Naive thymus-derived CD4-positive, alpha-beta T cell (primary cell): Measurements from ENCODE around the gene ZNF135. TPM values are rescaled to one million over a fixed set of nuclear protein-coding genes. Genes with fewer than 3 reads are reported as not detected.
A peak's percentile ranks its signal among the peaks of the same experiment; 100 is the strongest.

Experiments
- ATAC-seq: fragments of 150-1000 bp; cut with Tn5 transposase; 2 replicates; pipeline ENCODE4 v1.10.0; 2021; ENCODE audit warnings: mild to moderate bottlenecking, moderate library complexity
- CTCF ChIA-PET: fragments of 350-600 bp; sonication (Branson Sonifier 250); formaldehyde crosslinking; loops from one replicate; lab custom pipeline; 2021; ENCODE audit warnings: antibody characterized with exemption; lab: Charles Lee
- POLR2A ChIA-PET: fragments of 350-600 bp; sonication (Branson Sonifier 250); formaldehyde crosslinking; loops from one replicate; lab custom pipeline; 2021; ENCODE audit warnings: antibody characterized with exemption, inconsistent platforms; lab: Charles Lee
- DNase-seq, 9 donors: peaks; one replicate each; pipeline versions ENCODE4 v3.0.0 to v3.0.0-alpha.2; 2020 to 2022; ENCODE audit warnings: mixed read lengths in 1 of 9
- H3K27ac ChIP-seq: one replicate; pipeline ENCODE4 v1.7.0; 2013; ENCODE audit warnings: mild to moderate bottlenecking, low read depth, low read length, moderate library complexity
- H3K27me3 ChIP-seq, 2 donors: one replicate each; pipeline ENCODE4 v1.7.0; 2013; ENCODE audit warnings: low read length in 2 of 2, mild to moderate bottlenecking in 2 of 2, moderate library complexity in 2 of 2; ENCODE audit not compliant: control insufficient read depth in 2 of 2, insufficient read depth in 2 of 2
- H3K36me3 ChIP-seq, 3 experiments: 1 replicate in 2 of 3; 2 replicates in 1 of 3; pipeline ENCODE4 v1.7.0; 2013; ENCODE audit warnings: low read length in 3 of 3, mild to moderate bottlenecking in 3 of 3, moderate library complexity in 1 of 3; ENCODE audit not compliant: insufficient read depth in 3 of 3, control insufficient read depth in 2 of 3
- H3K4me1 ChIP-seq, 2 donors: one replicate each; pipeline ENCODE4 v1.7.0; 2013; ENCODE audit warnings: low read length in 2 of 2, mild to moderate bottlenecking in 2 of 2, moderate library complexity in 1 of 2; ENCODE audit not compliant: control insufficient read depth in 2 of 2, insufficient read depth in 2 of 2
- H3K4me3 ChIP-seq: 2 replicates; pipeline ENCODE4 v1.7.0; 2013; ENCODE audit warnings: mild to moderate bottlenecking, low read length
- H3K9me3 ChIP-seq, 3 experiments: 1 replicate in 2 of 3; 2 replicates in 1 of 3; pipeline ENCODE4 v1.7.0; 2013; ENCODE audit warnings: low read length in 3 of 3; ENCODE audit not compliant: control insufficient read depth in 2 of 3
- H3K27ac Mint-ChIP-seq, 9 donors: one replicate each; pipeline ENCODE4 v1.8.0; 2020 to 2022; ENCODE audit warnings: mixed read lengths in 9 of 9, mild to moderate bottlenecking in 8 of 9, moderate library complexity in 5 of 9, inconsistent platforms in 2 of 9
- H3K27me3 Mint-ChIP-seq, 5 donors: one replicate each; pipeline ENCODE4 v1.8.0; 2021 to 2022; ENCODE audit warnings: mixed read lengths in 5 of 5, mild to moderate bottlenecking in 1 of 5
- H3K36me3 Mint-ChIP-seq, 5 donors: one replicate each; pipeline ENCODE4 v1.8.0; 2020 to 2022; ENCODE audit warnings: mixed read lengths in 5 of 5, mild to moderate bottlenecking in 3 of 5, inconsistent platforms in 1 of 5
- H3K4me1 Mint-ChIP-seq, 7 donors: one replicate each; pipeline ENCODE4 v1.8.0; 2020 to 2022; ENCODE audit warnings: mixed read lengths in 7 of 7, mild to moderate bottlenecking in 3 of 7, inconsistent platforms in 1 of 7
- H3K4me3 Mint-ChIP-seq, 10 donors: one replicate each; pipeline ENCODE4 v1.8.0; 2020 to 2022; ENCODE audit warnings: mild to moderate bottlenecking in 10 of 10, mixed read lengths in 10 of 10, moderate library complexity in 6 of 10, inconsistent platforms in 2 of 10
- H3K9me3 Mint-ChIP-seq, 11 donors: one replicate each; pipeline ENCODE4 v1.8.0; 2020 to 2022; ENCODE audit warnings: mixed read lengths in 11 of 11, mild to moderate bottlenecking in 4 of 11, inconsistent platforms in 1 of 11, moderate library complexity in 1 of 11
- intact Hi-C, 2 donors: fragments of 100-400 bp; cut with micrococcal nuclease; formaldehyde crosslinking; loops; one replicate each; pipeline ENCODE4 v1.15.1; 2023
- polyA plus RNA-seq, 2 donors: library from polyadenylated mRNA; unstranded; fragments of 300-500 nt; fragmentation: Illumina TruSeq; gene quantifications; one replicate each; pipeline ENCODE4 v1.2.3, GENCODE V29; 2021
- total RNA-seq, 6 experiments: library from RNA in 5 of 6; stranded (reverse) in 5 of 6; gene quantifications; 1 replicate in 5 of 6; 2 replicates in 1 of 6; pipeline ENCODE4 v1.2.3 and lab custom pipeline; 2021 to 2026

ZNF135 gene
- total and polyA plus RNA-seq, 7 experiments from 2014 or later, result 0.07 to 3.3 (median 2.5) TPM

- Histone ChIP-seq H3K9me3 (peaks cover 0 to 22% (median 0%) of the 10 kb centered on the region in 3 experiments), H3K4me3 (no peak overlapping the region), H3K27me3 (no peaks in the 10 kb centered on the region), H3K4me1 (no peaks in the 10 kb centered on the region), H3K36me3 (no peaks in the 10 kb centered on the region), H3K27ac (no peak overlapping the region)
- H3K36me3 Mint-ChIP-seq, result peaks cover 0 to 19% (median 7%) of the 10 kb centered on the region in 5 donors
- peaks cover 0 to 4% (median 0%) of the 10 kb centered on the region in 5 donors for H3K27me3 Mint-ChIP-seq
- DNase-seq, result peak in 5 of 9 donors; percentile 21 to 58 (median 27)
- ChIA-PET CTCF (interaction anchor here (0.8 kb wide), 1 partner anchor 285 kb away, joined by 3 read pairs; no protein-coding TSS in a partner anchor), POLR2A (no interaction called here)
- peak; percentile 92 for ATAC-seq
- no peaks in the 10 kb centered on the region for H3K4me1 Mint-ChIP-seq
- no peak overlapping the region for H3K4me3 Mint-ChIP-seq
- H3K27ac Mint-ChIP-seq, result no peak overlapping the region
- H3K9me3 Mint-ChIP-seq, result peaks cover 5 to 82% (median 28%) of the 10 kb centered on the region in 11 donors
- intact Hi-C loops, result loop anchor here in 1 of 2 donors (1.0 kb wide), 1 partner anchor 134 kb away; no protein-coding TSS in a partner anchor
Observed at GRCh38 chr19:58021541-58022282, 37.4 kb upstream of the ZNF135 start.

GRCh38 chr19:58022283-58022660 lies 36.8 kb upstream of the ZNF135 start:
- H3K27me3 Mint-ChIP-seq, result peaks cover 0 to under 1% (median 0%) of the 10 kb centered on the region in 5 donors
- no peak for ATAC-seq
- H3K27ac Mint-ChIP-seq, result no peak overlapping the region
- no peak overlapping the region for H3K4me3 ChIP-seq
- intact Hi-C loops, result loop anchor here in 1 of 2 donors (1.0 kb wide), 1 partner anchor 133 kb away; no protein-coding TSS in a partner anchor
- CTCF ChIA-PET, result interaction anchor here (0.8 kb wide), 1 partner anchor 284 kb away, joined by 3 read pairs; no protein-coding TSS in a partner anchor
- no peaks in the 10 kb centered on the region for H3K4me1 ChIP-seq
- peaks cover 0 to 16% (median 0%) of the 10 kb centered on the region in 3 experiments for H3K9me3 ChIP-seq
- H3K36me3 Mint-ChIP-seq, result peaks cover 0 to 19% (median 7%) of the 10 kb centered on the region in 5 donors
- DNase-seq, result no peak
- no peaks in the 10 kb centered on the region for H3K4me1 Mint-ChIP-seq
- peaks cover 5 to 82% (median 31%) of the 10 kb centered on the region in 11 donors for H3K9me3 Mint-ChIP-seq
- no peaks in the 10 kb centered on the region for H3K27me3 ChIP-seq
- no peaks in the 10 kb centered on the region for H3K36me3 ChIP-seq
- no peak overlapping the region for H3K27ac ChIP-seq
- no peak overlapping the region for H3K4me3 Mint-ChIP-seq
- POLR2A ChIA-PET, result no interaction called here

GRCh38 chr19:58024661-58025060 lies 34.4 kb upstream of the ZNF135 start:
- Mint-ChIP-seq H3K4me3 (no peak overlapping the region), H3K27ac (no peak overlapping the region), H3K27me3 (peaks cover 0 to 7% (median 5%) of the 10 kb centered on the region in 5 donors), H3K4me1 (no peaks in the 10 kb centered on the region), H3K36me3 (peaks cover 0 to 27% (median 7%) of the 10 kb centered on the region in 5 donors), H3K9me3 (peaks cover 5 to 88% (median 34%) of the 10 kb centered on the region in 11 donors)
- ATAC-seq, result no peak
- POLR2A ChIA-PET, result no interaction called here
- no peaks in the 10 kb centered on the region for H3K27me3 ChIP-seq
- no peaks in the 10 kb centered on the region for H3K4me1 ChIP-seq
- H3K36me3 ChIP-seq, result no peaks in the 10 kb centered on the region
- no peak overlapping the region for H3K27ac ChIP-seq
- no peak for DNase-seq
- CTCF ChIA-PET, result no interaction called here
- peaks cover 0 to 28% (median 0%) of the 10 kb centered on the region in 3 experiments for H3K9me3 ChIP-seq
- no peak overlapping the region for H3K4me3 ChIP-seq
- intact Hi-C loops, result no loop called here

- DNase-seq, result peak in 2 of 9 donors; percentile 14 to 15
- Mint-ChIP-seq H3K9me3 (peaks cover 13 to 89% (median 49%) of the 10 kb centered on the region in 11 donors), H3K27me3 (peaks cover 3 to 48% (median 33%) of the 10 kb centered on the region in 5 donors), H3K36me3 (peaks cover 4 to 24% (median 16%) of the 10 kb centered on the region in 5 donors), H3K27ac (peak within 1 kb of the TSS in 1 of 9 donors; percentile 80), H3K4me3 (peak within 1 kb of the TSS; percentile 8 to 81 (median 28)), H3K4me1 (peaks cover 0 to 4% (median 2%) of the 10 kb centered on the region in 7 donors)
- CTCF ChIA-PET, result no interaction called here
- H3K9me3 ChIP-seq, result peaks cover 0 to 54% (median 0%) of the 10 kb centered on the region in 3 experiments
- H3K27me3 ChIP-seq, result peaks cover 0 to 4% of the 10 kb centered on the region in 2 donors
- ATAC-seq, result peak; percentile 70
- H3K4me1 ChIP-seq, result no peaks in the 10 kb centered on the region
- intact Hi-C loops, result no loop called here
- POLR2A ChIA-PET, result no interaction called here
- H3K36me3 ChIP-seq, result no peaks in the 10 kb centered on the region
- no peak within 1 kb of the TSS for H3K4me3 ChIP-seq
- H3K27ac ChIP-seq, result no peak within 1 kb of the TSS
Observed at GRCh38 chr19:58033741-58034476, 25.2 kb upstream of the ZNF135 start, which contains the start of gene ZSCAN1. Gene ZSCAN1, plus strand, starts transcription at chr19:58034025. Its CDS starts 3,812 bp downstream, at chr19:58037837.

- intact Hi-C loops, result no loop called here
Observed at GRCh38 chr19:58034477-58034793, 24.6 kb upstream of the ZNF135 start.

GRCh38 chr19:58035863-58036262 lies 23.2 kb upstream of the ZNF135 start:
- peaks cover 0 to 62% (median 0%) of the 10 kb centered on the region in 3 experiments for H3K9me3 ChIP-seq
- peaks cover 13 to 84% (median 51%) of the 10 kb centered on the region in 11 donors for H3K9me3 Mint-ChIP-seq
- H3K27me3 Mint-ChIP-seq, result peaks cover 3 to 51% (median 33%) of the 10 kb centered on the region in 5 donors
- no peaks in the 10 kb centered on the region for H3K4me1 ChIP-seq
- H3K27ac ChIP-seq, result no peak overlapping the region
- intact Hi-C loops, result no loop called here
- H3K36me3 ChIP-seq, result no peaks in the 10 kb centered on the region
- H3K4me3 ChIP-seq, result no peak overlapping the region
- no peak overlapping the region for H3K27ac Mint-ChIP-seq
- POLR2A ChIA-PET, result no interaction called here
- peaks cover 4 to 21% (median 16%) of the 10 kb centered on the region in 5 donors for H3K36me3 Mint-ChIP-seq
- peaks cover 0 to 4% of the 10 kb centered on the region in 2 donors for H3K27me3 ChIP-seq
- ATAC-seq (no peak), DNase-seq (no peak)
- H3K4me3 Mint-ChIP-seq, result peak overlapping the region in 2 of 10 donors; percentile 16 to 19
- CTCF ChIA-PET, result no interaction called here
- H3K4me1 Mint-ChIP-seq, result peaks cover 0 to 4% (median 2%) of the 10 kb centered on the region in 7 donors

More at GRCh38 chr19:58034477-58034793, 24.6 kb upstream of the ZNF135 start:
- peaks cover 0 to 4% (median 2%) of the 10 kb centered on the region in 7 donors for H3K4me1 Mint-ChIP-seq
- DNase-seq (no peak), ATAC-seq (no peak)
- ChIA-PET POLR2A (no interaction called here), CTCF (no interaction called here)
- peaks cover 3 to 48% (median 33%) of the 10 kb centered on the region in 5 donors for H3K27me3 Mint-ChIP-seq
- no peak overlapping the region for H3K27ac ChIP-seq
- H3K27me3 ChIP-seq, result peaks cover 0 to 4% of the 10 kb centered on the region in 2 donors
- no peak overlapping the region for H3K27ac Mint-ChIP-seq
- peak overlapping the region in 4 of 10 donors; percentile 9 to 75 (median 38) for H3K4me3 Mint-ChIP-seq
- H3K4me1 ChIP-seq, result no peaks in the 10 kb centered on the region
- H3K36me3 ChIP-seq, result no peaks in the 10 kb centered on the region
- H3K36me3 Mint-ChIP-seq, result peaks cover 4 to 21% (median 16%) of the 10 kb centered on the region in 5 donors
- H3K9me3 ChIP-seq, result peaks cover 0 to 53% (median 0%) of the 10 kb centered on the region in 3 experiments
- no peak overlapping the region for H3K4me3 ChIP-seq
- H3K9me3 Mint-ChIP-seq, result peaks cover 13 to 87% (median 50%) of the 10 kb centered on the region in 11 donors
